GM23248 (cell line): ENCODE measurements around the gene TXN2.

ENCODE experiments used
- EZH2 ChIP-seq: fragments of 200-600 bp; sonication (generic); IDR thresholded peaks from 2 replicates; pipeline ENCODE4 v1.6.1; 2018; ENCODE audit warnings: antibody characterized with exemption, mild to moderate bottlenecking; ENCODE audit not compliant: insufficient read depth, poor library complexity, severe bottlenecking
- EZH2phosphoT487 ChIP-seq: fragments of 200-600 bp; sonication (generic); IDR thresholded peaks from 2 replicates; pipeline ENCODE4 v1.6.1; 2018; ENCODE audit warnings: antibody characterized with exemption, moderate library complexity, mild to moderate bottlenecking, low read depth; ENCODE audit not compliant: insufficient read depth

- TF ChIP-seq EZH2 (no peak), EZH2phosphoT487 (no peak)
Measured at GRCh38 chr22:36465232-36466021, 16.0 kb downstream of the TXN2 start.
